ENCODE measurements around the gene ITGB1BP1.
"Not testable (repeated sequence)": the region's sequence is repeated elsewhere in the genome, so short reads cannot be mapped to it uniquely, and the experiment has no call there.

ITGB1BP1 gene

DNA sequence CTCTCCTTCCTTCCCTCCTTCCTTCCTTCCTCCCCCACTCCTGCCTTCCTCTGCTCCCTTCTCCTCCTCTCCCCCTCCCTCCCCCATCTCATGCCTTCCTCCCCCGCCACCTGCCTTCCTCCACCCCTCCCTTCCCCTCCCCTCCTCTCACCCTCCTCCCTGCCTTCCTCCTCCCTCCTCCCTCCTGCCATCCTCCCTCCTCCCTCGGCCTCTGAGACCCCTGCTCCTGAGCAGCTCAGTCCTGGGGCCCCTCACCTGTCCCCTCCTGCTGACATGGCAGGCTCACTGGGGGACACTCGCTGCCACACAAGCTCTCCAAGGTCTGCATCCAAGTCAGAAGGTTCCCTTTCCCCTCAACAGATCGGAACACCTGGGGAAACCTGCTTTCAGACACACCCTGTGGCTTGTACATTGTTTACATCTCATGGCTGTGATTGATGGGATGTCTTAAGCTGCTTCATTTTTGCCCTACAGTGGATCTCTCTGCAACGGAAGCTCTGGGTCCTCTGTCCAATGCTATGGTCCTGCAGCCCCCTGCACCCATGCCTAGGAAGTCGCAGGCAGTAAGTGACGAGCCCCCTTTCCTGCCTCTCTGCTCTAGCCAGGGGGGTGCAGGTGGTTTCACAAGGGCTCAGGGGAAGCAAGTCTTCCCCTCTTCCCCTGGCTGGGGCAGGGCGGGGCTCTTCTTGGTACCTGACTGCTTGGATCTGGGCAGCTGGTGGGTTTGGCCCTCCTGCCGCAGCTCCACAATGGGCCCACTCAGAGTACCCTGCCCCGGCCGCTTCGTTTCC lies 22.9 kb downstream of the ITGB1BP1 start:
- DNase-seq = no peak

DNA sequence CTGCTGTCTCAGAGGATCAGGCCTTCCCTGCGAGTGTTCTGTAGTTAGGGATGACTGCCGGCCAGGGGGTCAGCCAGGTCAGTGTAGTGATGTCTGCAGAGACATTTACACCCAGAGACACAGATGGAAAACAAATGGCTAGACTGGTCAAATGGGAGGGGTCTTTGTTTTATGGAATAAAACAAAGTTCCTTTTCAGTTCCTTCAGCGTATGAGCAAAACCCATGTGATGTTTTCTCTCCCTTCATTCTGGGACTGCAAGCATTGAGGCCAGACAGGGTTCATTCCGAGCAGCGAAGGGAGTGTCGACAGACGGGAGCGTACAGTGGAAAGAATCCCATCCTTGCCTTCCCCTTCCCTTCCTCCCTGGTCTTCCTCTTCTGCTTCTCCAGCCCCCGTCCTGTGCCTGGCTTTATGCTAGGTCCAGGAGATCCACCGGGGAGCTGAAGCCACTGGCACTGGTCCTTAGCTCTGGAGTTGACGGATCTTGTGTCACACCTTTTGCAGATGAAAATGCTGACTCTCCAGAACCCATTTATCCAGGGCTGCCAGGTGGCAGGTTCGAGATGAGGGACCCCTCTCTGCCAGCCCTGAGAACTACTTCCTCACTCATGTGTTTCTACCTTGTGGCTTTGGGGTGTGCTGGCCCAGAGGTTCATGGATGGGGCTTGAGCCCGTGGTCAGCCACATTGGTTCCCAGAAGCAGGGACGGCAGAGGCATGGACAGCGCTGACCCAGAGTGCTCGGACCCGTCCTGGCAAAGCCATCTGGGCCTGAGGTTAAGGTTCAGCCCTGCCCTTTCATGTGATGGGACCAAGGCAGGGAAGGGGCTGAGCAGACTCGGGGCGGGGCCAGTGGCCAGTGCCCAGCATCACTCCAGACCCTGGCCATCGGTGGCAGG lies 24.2 kb downstream of the ITGB1BP1 start:
- no peak for DNase-seq

DNA sequence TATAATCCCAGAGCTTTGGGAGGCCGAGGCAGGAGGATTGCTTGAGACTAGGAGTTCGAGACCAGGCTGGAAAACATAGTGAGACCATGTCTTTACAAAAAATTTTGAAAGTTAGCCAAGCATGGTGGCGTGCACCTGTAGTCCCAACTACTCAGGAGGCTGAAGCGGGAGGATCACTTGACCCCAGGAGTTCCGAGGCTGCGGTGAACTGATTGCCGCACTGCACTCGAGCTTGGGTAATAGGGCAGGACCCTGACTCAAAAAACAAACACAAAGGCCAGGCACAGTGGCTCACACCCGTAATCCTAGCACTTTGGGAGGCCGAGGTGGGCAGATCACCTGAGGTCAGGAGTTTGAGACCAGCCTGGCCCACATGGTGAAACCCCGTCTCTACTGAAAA lies 25.1 kb downstream of the ITGB1BP1 start:
- DNase-seq = not testable (repeated sequence)

DNA sequence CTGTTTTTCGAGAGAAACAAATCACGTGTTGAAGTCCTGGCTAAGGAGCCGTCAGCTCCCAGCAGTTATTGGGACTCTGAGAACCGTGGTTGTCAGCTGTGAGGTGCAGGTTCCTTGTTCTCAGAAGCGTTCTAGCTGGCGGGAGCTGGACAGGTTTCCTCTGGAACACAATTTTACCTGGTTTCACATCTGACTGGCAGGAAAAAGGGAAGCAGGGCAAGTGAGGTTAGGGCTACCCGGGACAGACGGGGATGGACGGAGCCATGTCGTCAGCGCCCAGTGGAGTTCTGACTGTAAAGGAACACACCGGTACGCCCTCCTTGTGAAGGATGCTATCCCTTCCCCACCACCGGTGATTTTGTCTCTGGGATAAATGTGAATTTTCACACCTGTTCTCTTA lies 26.1 kb downstream of the ITGB1BP1 start:
- DNase-seq = no peak

DNA sequence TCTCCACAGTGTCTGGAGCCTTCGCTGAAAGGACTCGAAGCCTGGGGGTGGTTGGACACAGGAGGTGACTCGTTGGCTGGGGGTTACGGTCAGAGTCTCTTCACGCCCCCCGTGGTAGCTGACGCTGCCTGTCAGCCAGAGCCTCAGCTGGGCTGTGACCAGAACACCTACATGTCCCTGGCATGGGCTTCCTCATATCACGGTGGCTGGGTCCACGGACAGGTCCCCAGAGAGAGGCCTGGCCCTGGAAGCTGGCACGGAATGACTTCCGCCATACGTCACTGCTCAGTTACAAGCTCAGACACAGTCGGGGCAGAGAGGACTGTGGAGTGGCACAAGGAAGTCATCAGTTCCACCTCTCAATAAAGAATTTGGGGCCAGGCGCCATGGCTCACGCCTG lies 28.5 kb downstream of the ITGB1BP1 start:
- DNase-seq = no peak

DNA sequence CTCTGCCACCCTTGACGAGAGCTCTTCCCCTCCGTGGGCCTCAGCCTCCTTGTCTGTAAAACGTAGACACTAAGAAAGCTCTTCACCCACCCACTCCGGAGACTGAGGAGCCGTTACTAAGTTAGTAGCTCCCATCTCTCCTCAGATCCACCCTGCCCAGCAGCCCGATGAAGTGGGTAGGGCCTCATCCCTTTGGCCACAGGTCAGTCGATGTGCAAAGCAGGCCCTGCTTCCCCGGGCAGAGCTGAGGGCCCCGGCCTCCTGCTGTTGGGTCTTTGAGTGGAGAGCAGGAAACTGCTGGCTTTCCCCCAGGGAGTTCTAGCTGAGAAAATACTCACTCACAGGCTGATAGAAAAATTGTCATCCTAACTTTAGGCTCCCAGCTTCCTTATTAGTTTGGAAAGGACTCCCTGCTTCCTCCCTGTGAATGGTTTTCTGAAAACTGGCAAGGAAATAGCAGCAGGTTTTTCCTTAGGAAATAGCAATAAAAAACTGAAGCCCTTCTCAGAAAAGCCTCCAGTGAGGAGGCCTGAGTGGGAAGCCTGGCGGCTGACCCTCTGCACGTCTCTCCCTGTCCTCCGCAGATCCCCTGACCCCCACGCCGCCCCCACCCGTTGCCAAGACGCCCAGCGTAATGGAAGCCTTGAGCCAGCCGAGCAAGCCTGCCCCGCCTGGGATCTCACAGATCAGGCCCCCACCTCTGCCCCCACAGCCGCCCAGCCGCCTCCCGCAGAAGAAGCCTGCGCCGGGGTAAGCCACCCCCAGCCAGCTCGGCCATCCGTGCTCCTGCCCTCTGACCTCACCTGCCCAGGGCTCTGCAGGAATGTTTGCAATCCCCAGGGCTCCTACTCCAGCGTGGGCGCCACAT lies 30.2 kb downstream of the ITGB1BP1 start:
- DNase-seq = no peak

DNA sequence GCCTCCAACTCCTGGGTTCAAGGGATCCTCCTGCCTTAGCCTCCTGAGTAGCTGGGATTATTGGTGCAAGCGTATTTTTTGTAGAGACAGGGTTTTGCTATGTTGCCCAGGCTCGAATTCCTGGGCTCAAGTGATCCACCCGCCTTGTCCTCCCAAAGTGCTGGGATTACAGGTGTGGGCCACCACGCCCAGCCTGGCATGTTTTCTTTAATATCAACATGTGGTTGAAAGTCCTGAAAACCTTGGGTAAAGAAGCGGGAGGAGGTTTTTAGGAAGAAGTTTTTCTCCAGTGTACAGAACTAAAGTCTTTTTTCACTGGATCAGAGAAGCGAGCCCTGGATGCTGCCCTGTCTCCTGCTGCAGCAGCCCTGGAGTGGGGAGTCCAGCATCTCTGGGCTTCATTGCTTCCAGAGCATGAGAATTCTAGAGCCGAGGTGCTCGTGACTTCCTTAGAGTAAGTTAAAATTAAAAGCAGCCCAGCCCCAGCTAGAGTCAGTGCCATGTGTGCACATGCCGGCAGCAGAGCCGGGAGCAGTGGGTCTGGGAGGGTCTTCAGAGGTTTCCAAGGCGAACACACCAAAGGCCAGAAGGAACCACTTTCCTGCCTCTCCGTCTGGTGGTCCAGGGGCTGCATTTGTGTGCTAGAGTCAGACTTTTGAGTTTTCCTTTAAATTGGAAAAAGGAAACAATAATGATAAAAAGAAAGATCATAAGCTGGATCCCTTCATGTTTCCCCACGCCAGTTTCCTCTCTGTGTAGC lies 31.2 kb downstream of the ITGB1BP1 start:
- DNase-seq = no peak

DNA sequence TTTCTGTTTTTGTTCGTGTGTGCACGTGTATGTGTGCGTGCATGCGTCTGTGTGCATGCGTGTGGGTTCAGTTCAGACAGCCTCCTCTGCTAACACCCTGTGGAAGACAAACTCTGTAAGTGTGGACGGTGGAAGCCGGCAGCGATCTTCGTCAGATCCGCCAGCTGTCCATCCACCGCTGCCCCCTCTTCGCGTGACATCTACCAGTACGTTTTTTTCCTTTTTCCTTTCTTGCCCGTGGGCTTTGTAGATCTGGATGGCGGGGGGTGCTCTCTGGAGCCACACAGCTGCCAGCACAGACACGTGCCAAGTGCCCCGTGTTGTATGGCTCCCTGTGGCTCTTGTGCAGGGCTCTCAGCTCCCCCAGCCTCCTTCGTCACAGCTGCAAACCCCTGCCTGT lies 32.3 kb downstream of the ITGB1BP1 start:
- DNase-seq = no peak

DNA sequence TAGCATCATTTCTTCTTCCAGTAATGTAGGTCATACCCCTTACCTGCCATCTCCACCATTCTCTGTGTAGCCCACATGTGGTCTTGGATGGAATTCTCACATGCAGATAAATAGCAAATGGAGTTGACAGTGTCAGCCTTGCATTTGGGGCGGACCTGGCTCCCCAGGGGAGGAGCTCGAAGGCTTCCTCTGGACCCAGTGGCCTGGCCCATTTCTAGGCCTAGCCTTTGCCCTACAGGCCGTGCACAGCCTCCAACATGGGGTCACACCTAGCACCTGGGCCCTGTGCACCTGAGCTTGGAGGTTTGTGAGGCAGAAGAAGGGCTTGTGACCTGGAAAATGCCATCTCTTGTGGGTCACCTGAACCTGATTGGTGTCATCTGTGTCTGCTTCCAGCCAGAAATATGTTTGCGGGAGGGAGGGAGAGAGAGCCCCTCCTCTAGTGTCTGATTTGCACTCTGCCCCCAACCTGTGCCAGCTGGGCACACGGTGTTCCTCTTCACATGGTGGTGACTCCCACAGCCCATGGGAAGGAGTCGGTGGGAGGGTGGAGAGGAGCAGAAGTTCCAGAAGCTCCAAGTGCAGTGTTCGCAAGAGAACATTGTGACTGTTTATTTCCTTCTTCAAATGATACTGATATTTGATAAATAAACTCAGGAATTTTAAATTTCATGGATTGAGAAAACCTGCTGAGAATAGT lies 33.0 kb downstream of the ITGB1BP1 start:
- no peak for DNase-seq

DNA sequence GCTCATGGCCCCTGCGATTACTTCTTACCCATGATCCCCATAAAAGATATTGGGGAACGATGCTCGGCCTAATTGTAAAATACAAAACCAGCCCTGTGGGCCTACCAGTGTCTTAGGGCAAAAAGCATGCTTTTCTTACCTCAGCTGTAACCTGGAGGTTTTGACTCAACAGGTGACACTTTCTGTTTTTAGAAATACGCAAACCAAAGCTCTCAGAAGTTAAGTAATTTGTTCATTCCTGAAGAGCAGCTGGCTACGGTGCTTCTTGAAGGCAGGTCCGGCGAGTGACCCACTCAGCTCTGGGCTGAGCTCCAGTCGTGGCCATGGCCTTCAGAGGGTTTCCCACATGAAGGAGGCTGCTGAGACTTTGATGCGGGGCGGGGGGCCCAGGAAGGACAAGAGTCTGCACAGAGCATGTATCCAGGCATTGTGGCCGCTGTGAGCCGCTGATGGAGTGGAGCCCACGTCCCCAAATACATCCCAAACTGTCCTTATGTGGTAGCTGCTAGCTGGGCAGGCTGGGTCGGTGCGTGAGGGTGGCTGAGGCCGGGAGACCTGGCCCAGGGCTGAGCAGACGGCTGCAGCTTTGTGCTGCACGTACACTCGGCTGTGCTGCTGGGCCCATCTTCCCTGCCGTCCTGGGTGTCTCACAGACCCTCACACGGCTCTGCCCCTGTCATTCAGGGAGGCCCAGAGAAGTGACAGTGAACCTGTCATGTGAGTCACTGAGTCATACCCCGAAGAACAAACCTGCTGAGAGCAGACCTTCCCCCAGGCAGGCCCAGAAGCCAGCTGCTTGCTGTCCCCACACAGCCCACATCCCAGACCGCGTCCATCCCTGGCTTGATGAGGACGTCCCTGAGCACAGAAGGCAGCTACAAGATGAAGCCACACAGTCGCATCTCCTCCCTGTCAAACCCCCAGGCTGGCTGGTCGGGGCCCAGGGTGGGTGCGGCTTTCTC lies 34.1 kb downstream of the ITGB1BP1 start:
- DNase-seq = no peak

DNA sequence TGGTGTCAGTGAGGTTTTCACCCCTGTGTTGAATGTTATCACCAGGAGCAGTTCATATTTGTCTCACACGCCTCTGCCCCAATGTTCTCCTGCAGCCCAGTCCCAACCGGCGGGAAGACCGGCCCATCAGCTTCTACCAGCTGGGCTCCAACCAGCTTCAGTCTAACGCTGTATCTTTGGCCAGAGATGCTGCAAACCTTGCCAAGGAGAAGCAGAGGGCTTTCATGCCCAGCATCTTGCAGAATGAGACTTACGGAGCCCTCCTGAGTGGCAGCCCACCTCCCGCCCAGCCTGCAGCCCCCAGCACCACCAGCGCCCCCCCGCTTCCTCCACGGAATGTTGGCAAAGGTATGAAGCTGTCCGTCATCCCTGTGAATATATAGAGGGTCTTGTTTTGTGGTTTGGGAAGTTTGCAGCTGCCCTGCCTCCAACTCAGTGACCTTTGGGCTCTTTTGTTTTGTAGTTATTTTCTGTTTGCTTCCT lies 35.1 kb downstream of the ITGB1BP1 start:
- DNase-seq = no peak

DNA sequence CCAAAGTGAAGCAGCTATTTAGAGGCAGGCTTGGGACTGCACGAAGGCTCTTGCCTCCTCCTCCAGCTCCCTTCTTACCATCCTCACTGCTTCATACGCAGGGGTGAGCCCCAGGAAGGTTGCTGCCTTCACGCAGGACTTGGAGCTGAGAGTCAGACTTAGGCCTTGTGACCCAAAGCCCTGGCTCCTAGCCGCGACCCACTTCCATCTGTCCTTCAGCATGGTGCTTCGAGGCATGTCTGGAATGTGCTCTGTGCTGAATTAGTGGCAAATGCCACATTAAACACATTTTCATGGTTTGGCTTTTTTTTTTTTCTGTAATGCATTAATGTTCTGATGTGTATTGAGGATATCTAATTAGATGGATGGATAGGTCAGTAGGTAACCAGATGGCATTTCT lies 37.5 kb downstream of the ITGB1BP1 start:
- no peak for DNase-seq

DNA sequence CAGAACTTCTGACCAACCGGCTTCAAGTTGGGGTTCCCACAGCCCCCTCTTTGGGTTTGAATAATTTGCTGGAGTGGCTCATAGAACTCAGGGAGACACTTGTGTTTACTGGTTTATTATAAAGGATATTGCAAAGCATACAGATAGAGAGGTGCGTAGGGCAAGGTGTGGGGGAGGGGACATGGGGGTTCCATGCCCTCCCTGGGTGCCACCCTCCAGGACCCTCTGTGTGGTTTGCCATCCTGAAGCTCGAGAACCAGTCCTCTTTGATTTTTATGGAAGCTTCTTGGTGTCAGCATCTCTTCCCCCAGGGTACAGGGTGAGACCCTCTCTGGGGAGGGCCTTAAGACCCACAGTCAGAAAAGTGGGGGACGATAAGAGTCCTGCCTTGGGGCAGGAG lies 38.8 kb downstream of the ITGB1BP1 start:
- no peak for DNase-seq

DNA sequence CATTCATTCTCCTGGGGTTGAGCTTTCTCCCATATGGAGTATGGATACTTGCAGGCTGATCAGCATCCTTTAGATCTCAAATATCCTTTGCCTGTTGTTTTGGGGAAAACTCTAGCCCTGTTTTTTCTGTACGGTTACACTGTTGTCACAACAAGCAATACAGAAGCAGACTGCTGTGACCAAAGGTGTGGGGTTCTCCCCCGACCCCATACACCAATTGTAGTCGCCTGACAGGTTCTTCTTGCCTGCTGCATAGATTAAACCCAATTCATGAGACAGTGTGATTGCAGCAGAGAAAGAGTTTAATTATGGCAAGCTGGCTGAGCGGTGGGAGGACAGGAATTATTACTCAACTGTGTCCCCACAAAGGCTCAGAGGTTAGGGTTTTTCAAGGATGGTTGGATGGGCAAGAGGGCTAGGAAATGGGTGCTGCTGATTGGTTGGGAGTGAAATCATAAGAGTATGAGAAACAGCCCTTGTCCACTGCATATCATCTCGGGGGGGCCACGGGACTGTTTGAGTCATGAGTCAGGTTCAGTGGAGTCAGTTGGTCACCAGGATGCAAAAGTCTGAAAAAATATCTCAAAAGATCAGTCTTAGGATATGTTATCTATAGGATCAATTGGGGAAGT lies 40.6 kb downstream of the ITGB1BP1 start:
- no peak for DNase-seq

DNA sequence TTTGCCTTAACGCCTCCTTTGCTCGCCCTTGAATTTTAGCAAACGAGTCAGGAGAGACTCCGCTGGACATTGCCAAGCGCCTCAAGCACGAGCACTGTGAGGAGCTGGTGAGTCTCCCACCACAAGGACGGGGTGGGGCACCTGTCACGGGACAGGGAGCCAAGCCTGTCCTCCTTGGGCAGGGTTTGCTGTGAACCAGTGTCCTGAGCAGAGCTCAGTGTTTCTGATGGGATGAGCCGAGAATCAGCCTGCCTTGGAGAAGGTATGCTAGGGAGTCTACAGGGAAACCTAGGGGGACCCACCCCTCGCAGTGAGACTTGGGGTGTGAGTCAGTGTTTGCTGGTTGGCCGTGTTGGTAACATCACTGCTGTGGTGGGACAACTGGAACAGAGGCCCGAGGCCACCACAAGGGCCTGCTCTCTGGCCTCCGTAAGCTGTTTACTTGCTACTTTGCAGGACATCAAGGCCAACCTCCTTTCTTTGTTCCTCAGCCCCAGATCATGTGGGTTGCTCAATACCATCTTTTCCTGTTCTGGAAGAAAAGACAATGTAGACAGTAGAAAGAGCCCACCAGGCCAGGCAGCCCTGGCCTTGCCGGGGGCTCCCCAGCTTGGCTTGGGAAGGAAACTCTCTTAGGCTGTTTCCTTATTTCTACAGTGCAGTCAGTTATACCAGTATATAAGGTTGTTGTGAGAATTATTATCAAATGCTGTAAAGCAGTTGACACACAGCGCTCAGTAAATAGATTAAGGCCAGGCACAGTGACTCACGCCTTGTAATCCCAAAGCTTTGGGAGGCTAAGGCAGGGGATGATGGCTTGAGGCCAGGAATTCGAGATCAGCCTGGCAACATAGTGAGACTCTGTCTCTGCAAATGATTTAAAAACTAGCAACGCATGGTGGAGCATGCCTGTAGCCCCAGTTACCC lies 42.4 kb downstream of the ITGB1BP1 start:
- DNase-seq = no peak

DNA sequence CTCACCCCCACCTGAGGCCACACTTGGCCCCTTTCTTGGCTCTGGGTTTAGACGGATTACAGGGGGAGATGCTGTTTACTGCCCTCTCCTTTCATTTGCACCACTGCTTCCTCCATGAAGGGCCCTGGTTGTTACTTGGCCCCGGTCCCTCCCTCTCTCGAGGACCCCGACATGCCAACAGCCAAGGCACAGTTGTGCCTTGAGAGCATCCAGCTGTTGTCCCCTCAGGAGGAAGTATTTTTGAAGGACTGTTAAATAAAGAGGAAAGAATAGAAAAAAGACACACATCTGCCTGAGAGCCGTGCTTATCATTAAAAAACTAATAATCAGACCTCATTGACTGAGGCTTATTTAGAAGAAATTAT lies 44.0 kb downstream of the ITGB1BP1 start:
- no peak for DNase-seq

DNA sequence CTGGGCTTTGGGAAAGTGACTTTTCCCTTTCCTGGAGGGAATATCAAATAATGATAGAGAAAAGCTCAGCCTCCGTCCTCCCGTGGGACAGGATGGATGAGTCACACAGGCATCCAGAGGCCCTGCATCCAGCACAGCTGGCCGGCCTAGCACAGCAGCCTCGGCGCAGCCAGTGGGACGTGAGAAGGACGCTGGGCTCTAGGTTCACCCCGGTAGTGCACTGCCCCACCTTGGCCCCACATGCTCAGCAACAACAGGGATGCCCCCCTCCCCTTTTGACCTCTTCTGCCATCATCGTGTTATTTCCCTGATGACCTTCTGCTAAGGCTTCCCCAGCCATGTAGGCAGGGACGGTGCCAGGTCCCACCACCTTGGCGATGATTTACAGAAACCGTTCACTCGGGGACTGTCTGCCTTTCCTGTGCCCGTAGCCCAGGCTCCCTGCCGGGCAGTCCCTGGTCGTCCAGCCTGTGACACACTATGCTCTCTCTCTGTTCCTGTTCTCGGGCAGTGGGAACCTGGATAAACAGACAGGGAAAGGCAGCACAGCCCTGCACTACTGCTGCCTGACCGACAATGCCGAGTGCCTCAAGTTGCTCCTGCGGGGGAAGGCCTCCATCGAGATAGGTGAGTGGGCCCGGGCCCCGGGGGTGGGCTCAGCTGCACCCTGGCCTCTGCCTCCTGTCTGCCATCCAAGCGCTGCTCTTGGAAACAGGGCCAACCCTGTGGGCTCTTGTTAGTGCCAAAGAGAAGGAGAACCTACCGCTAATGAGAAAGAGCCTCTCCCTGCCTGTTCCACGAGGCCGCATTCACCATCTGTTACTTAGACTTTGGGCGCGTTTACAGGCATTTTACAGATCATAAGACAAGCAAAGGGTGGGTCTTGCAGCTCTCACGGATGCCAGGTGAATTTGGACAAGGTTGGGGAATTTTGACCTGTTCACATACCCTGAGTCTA lies 44.6 kb downstream of the ITGB1BP1 start:
- DNase-seq = no peak
